GM19099 (cell line): Measurements from ENCODE around the gene ZNF20.

Source experiments
- POLR2A ChIP-seq: IDR thresholded peaks from 3 replicates; pipeline ENCODE4 v1.6.1; 2011; ENCODE audit warnings: low read depth; ENCODE audit not compliant: insufficient read length; ENCODE audit errors: extremely low read depth

The ZNF20 gene

DNA sequence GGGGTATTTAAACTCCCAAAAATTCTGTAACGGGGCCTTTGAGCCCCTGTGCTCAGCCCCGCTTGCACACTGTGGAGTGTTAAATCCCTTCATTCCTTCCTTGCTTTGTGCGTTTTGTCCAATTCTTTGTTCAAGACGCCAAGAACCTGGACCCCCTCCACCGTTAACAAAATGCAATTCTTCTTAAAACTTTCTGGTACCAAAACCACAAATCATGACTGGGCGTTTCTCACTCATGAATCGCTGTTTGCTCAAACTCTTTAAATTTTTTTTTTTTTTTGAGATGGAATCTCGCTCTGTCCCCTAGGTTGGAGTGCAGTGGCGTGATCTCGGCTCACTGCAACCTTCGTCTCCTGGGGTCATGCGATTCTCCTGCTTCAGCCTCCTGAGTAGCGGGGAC is 881 bp downstream of the ZNF20 start:
- no peak for TF ChIP-seq POLR2A

GRCh38 chr19:12137221-12137940 is 2.8 kb downstream of the ZNF20 start:
- TF ChIP-seq POLR2A, result no peak

DNA sequence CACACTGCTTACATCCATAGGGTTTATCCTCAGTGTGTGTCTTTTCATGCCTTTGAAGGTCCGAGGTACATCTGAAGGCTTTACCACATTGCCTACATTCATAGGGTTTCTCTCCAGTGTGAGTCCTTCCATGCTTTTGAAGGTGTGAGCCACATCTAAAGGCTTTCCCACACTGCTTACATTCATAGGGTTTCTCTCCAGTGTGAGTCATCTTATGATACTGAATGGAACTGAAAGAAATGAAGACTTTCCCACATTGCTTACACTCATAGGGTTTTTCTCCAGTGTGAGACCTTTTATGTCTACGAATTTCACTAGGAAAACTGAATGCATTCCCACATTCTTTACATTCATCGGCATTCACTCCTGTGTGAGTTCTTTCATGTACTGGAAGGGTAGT is 7.1 kb downstream of the ZNF20 start:
- TF ChIP-seq POLR2A, result no peak

- TF ChIP-seq POLR2A, result no peak
Observed at GRCh38 chr19:12126707-12127106, 13.4 kb downstream of the ZNF20 start.

- TF ChIP-seq POLR2A, result no peak
Observed at GRCh38 chr19:12117201-12117970, 22.8 kb downstream of the ZNF20 start.

DNA sequence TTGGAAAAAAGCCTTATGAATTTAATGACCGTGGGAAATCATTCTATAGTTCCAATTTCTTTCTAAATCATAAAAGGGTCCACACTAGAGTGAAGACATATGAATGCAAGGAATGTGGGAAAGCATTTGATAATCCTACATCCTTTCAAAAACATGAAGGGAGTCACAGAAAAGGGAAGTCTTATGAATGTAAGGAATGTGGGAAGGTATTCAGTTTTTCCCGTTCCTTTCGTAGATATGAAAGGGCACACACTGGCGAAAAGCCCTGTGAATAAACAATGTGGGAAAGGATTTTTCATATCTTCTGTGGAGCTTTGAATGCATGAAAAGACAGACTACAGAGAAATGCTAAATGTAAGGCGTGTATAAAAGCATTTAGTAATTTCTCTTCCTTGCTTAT is 27.0 kb downstream of the ZNF20 start:
- TF ChIP-seq POLR2A, result no peak

GRCh38 chr19:12112701-12113100 is 27.4 kb downstream of the ZNF20 start:
- TF ChIP-seq POLR2A, result no peak

DNA sequence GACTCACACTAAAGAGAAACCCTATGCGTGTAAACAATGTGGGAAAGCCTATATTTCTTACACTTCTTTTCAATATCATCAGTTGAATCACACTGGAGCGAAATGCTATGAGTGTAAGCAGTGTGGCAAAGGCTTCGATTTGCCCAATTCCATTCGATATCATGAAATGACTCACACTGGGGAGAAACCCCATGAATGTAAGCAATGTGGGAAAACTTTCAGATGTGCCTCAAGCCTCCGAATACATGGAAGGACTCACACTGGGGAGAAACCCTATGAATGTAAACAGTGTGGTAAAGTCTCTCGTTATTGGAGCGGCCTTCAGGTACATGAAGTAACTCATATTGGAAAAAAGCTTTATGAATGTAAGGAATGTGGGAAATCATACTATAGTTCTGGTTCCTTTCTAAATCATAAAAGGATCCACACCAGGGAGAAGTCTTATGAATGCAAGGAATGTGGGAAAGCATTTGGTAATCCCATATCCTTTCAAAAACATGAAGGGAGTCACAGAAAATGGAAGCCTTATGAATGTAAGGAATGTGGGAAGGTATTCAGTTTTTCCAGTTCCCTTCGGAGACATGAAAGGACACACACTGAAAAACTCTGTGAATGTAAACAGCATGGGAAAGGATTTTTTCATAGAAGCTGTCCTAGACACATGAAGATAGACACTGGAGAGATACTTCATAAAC is 28.1 kb downstream of the ZNF20 start:
- no peak for TF ChIP-seq POLR2A

GRCh38 chr19:12111176-12111575 is 29.0 kb downstream of the ZNF20 start:
- no peak for TF ChIP-seq POLR2A

DNA sequence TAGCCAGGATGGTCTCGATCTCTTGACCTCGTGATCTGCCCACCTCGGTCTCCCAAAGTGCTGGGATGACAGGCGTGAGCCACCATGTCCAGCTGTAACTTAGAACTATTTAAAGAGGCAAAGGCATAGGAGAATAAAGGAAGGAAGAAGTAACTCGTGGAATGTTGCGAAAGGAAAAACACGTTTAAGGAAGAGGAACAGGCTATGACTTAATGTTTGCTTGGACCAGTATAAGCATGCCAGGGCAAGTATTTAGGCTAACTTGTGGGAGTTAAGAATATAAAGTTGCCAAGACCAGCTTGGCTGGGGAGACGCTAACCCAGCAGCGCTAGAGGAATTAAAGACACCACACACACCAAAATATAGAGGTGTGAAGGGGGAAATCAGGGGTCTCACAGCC is 42.1 kb downstream of the ZNF20 start:
- TF ChIP-seq POLR2A, result no peak

- TF ChIP-seq POLR2A, result no peak
Observed at GRCh38 chr19:12095111-12095790, 44.9 kb downstream of the ZNF20 start.

DNA sequence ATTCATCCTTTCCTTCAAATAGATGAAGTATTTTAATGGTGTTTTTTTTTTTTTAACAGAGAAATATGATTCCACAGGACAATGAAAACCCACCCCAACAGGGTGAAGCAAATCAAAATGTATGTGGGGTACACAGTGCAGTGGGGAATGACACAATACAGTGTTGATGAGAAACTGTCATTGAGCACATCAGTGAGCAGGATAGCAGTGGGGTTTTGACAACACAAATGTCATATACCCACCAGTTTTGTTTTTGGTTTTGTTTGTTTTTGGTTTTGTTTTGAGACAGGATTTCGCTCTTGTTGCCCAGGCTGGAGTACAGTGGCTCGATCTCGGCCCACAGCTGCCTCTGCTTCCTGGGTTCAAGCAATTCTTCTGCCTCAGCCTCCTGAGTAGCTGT is 46.4 kb downstream of the ZNF20 start:
- TF ChIP-seq POLR2A, result no peak

DNA sequence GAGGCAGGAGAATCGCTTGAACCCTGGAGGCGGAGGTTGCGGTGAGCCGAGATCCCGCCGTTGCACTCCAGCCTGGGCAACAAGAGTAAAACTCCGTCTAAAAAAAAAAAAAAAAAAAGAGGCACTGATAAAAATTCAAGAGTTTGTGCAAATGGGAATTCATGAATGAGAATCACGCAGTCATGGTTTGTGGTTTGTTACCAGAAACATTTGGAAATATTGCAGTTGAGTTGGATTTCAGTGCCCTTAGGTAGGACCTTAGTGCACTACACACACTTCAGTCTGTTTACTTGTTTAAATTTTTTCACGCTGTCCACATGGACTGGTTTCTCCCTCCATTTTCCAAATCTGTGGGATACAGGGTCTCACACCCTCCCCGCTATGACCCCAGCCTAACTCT is 47.2 kb downstream of the ZNF20 start:
- TF ChIP-seq POLR2A, result no peak

GRCh38 chr19:12092065-12092867 is 47.9 kb downstream of the ZNF20 start:
- TF ChIP-seq POLR2A, result peak; percentile 69
